Effector CD4-positive, alpha-beta T cell (primary cell): ENCODE results near the gene MYO19.
"Not testable (repeated sequence)": the region's sequence is repeated elsewhere in the genome, so short reads cannot be mapped to it uniquely, and the experiment has no call there.

Experiments
- DNase-seq: peaks from one replicate; pipeline ENCODE4 v3.0.0-alpha.2; 2020

MYO19 gene

GRCh38 chr17:36532435-36532975, 2.2 kb downstream of the MYO19 start:
- no peak for DNase-seq

- no peak for DNase-seq
These were observed 5.5 kb downstream of the MYO19 start for GRCh38 chr17:36529121-36529520.

- DNase-seq, result no peak
These were observed 6.9 kb downstream of the MYO19 start for GRCh38 chr17:36527621-36528250.

GRCh38 chr17:36525888-36526287, 8.8 kb downstream of the MYO19 start:
- no peak for DNase-seq

- DNase-seq, result no peak
These were observed 9.6 kb downstream of the MYO19 start for GRCh38 chr17:36525113-36525512.

- DNase-seq, result no peak
These were observed 10.2 kb downstream of the MYO19 start for GRCh38 chr17:36524428-36524876.

- no peak for DNase-seq
These were observed 11.6 kb downstream of the MYO19 start for GRCh38 chr17:36523113-36523512.

- no peak for DNase-seq
These were observed 18.8 kb downstream of the MYO19 start for GRCh38 chr17:36515837-36516236.

- no peak for DNase-seq
These were observed 19.8 kb downstream of the MYO19 start for GRCh38 chr17:36514856-36515255.

- DNase-seq, result no peak
These were observed 22.0 kb downstream of the MYO19 start for GRCh38 chr17:36512641-36513040.

GRCh38 chr17:36511216-36511615, 23.5 kb downstream of the MYO19 start:
- no peak for DNase-seq

GRCh38 chr17:36510636-36511035, 24.0 kb downstream of the MYO19 start:
- DNase-seq, result no peak

- DNase-seq, result no peak
These were observed 25.2 kb downstream of the MYO19 start for GRCh38 chr17:36509272-36509985.

GRCh38 chr17:36508439-36508838, 26.2 kb downstream of the MYO19 start:
- not testable (repeated sequence) for DNase-seq

GRCh38 chr17:36507266-36507665, 27.4 kb downstream of the MYO19 start:
- DNase-seq, result no peak

GRCh38 chr17:36506831-36507230, 27.8 kb downstream of the MYO19 start:
- no peak for DNase-seq

GRCh38 chr17:36506249-36506826, 28.3 kb downstream of the MYO19 start:
- no peak for DNase-seq

GRCh38 chr17:36505171-36505570, 29.5 kb downstream of the MYO19 start:
- DNase-seq, result no peak

GRCh38 chr17:36504156-36504545, 30.5 kb downstream of the MYO19 start:
- no peak for DNase-seq

GRCh38 chr17:36503456-36504155, 31.1 kb downstream of the MYO19 start:
- DNase-seq, result no peak

- no peak for DNase-seq
These were observed 32.7 kb downstream of the MYO19 start for GRCh38 chr17:36501963-36502362.

- DNase-seq, result no peak
These were observed 33.3 kb downstream of the MYO19 start for GRCh38 chr17:36501351-36501750.

GRCh38 chr17:36500745-36501225, 33.9 kb downstream of the MYO19 start:
- no peak for DNase-seq
